ENCODE results near the gene DCST1. TPM values are rescaled to one million over a fixed set of nuclear protein-coding genes. Genes with fewer than 3 reads are reported as not detected.

The DCST1 gene
- polyA plus RNA-seq, 4 donors, result 0.14 to 0.44 (median 0.35) TPM

DNA sequence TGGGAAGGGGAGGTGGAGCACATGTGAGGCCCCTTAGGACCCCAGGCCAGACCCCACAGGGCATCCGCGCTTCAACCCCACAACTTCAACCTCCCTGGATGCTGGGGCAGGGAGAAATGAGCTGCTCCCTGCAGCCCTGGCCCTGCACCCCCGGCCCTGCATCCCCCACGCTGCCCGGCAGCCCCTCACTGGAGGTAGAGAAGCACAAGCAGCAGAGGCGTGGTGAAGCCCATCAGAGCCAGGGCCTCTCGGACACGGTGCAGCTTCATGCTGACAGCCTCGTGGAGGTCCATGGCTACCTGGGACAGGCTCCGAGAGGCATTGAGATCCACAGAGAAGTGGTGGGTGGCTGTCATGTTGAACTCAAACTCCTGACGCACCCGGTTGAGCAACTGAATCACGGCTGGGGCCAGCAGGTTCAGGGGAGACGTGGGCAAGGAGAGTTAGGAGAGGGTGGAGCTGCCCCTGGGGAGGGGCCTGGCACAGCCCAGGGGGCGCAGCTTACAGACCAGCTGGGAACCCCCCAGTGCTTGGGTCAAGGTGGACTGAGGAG lies 3.3 kb upstream of the DCST1 start:
- no peak for DNase-seq (ENCODE audit: low read depth in 4 of 4, low spot score in 2 of 4)

GRCh38 chr1:155030899-155031298 lies 2.7 kb upstream of the DCST1 start:
- DNase-seq (ENCODE audit: low read depth in 4 of 4, low spot score in 2 of 4), result no peak

DNA sequence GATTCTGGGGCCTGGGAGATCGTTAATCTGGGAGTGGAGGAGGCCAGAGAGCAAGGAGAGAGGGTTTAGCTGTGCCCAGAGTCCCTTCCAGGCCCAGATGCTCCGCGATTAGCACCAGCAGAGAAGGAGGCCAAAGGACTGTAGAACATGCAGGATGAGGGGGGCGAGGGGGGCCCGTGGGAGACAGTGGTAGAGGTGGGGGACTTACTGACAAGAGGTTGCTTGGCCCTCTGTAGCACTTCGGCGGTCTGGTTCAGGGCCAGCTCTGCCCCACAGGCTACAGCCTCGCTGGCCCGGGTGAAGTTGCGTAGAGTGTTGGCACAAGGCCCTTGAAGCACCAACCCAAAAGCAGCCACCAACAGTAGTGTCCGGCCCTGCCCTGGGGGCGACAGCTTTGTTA lies 738 bp upstream of the DCST1 start:
- DNase-seq (ENCODE audit: low read depth in 4 of 4, low spot score in 2 of 4), result no peak

GRCh38 chr1:155034318-155035208 lies 939 bp downstream of the DCST1 start:
- DNase-seq (ENCODE audit: low read depth in 4 of 4, low spot score in 2 of 4), result no peak

DNA sequence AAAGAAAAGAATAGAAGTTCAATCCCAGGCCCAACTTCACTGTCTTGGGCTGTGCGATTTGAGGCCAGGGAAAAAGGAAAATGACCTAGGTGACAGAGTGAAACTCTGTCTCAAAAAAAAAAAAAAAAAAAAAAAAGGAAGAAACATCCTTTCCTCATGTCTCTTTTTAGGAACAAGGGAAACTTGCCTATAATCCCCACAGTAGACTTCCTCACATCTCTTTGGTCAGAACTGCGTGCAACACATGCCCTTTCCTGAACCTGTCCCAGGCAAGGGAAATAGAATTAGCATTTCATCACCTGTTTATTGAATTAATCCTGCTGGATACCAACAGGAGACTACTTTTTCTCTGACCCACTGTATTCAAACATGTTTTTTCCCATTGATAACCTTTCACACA lies 2.3 kb downstream of the DCST1 start:
- no peak for DNase-seq (ENCODE audit: low read depth in 4 of 4, low spot score in 2 of 4)

GRCh38 chr1:155037043-155037442 lies 3.4 kb downstream of the DCST1 start:
- no peak for DNase-seq (ENCODE audit: low read depth in 4 of 4, low spot score in 2 of 4)

GRCh38 chr1:155037851-155038441 lies 4.3 kb downstream of the DCST1 start:
- DNase-seq (ENCODE audit: low read depth in 4 of 4, low spot score in 2 of 4), result no peak

GRCh38 chr1:155038602-155039307 lies 5.1 kb downstream of the DCST1 start:
- DNase-seq (ENCODE audit: low read depth in 4 of 4, low spot score in 2 of 4), result no peak

DNA sequence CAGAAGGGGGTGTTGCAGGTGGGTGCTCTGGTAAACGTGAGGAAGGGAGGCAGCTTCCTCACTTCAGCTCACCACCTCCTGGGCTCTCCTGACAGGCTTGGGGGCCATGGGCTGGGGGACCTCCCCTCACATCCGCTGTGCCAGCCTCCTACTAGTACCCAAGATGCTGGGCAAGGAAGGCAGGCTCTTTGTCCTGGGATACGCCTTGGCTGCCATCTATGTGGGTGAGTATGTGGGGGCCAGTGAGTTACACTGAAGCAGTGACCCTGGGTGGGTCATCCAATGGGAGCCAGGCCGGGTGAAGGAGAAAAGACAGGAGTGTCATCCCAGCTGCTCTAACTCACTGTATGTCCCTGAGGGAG lies 5.7 kb downstream of the DCST1 start:
- DNase-seq (ENCODE audit: low read depth in 4 of 4, low spot score in 2 of 4), result no peak

DNA sequence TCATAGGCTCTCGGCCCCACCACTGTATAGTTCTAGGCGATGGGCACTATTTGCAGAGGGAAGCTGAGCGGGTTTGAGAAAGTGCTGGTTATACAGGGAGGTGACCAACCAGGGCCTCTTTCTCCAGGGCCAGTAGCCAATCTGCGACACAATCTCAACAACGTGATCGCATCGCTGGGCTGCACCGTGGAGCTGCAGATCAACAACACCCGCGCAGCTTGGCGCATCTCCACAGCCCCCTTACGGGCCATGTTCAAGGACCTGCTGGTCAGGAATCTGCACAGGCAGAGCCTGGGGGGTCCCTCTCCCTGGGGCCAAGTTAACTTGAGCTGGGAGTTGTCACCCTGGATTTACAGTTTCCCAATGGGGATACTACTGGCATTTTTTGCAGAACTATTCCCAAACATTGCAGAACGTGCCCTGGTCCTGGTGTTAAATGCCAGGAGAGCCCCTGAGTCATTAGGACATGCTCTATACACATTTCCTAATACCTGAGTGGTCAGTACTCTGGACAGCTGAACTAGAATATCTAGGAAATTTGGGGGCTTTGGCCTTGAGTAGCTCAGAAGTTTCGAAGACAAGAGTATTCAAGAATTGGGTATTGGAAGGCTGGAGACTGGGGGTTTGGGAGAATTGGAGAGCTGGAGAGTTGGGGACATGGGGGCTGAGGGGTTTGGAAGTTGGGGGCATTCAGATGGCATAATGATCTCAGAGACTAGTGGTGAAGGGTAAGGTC lies 6.9 kb downstream of the DCST1 start:
- DNase-seq (ENCODE audit: low read depth in 4 of 4, low spot score in 2 of 4), result no peak

DNA sequence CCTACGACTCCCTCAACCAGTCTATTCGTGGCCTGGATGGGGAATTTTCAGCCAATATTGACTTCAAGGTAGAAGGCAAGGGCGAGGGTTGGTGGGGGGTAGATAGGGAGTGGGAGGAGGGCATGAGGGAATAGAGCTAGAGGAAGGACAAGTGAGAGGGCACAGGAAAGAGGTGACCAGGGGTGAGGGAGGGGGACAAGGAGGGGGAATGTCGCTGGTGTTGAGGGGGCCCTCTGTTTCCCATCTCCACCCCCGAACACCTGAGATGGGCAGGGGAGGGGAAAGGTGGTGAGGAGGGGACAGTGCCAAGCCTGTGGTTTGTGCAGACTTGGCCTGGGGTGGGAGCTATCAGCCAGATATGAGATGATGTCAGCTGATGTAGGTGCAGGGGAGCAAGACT lies 9.2 kb downstream of the DCST1 start:
- DNase-seq (ENCODE audit: low read depth in 4 of 4, low spot score in 2 of 4), result no peak

- DNase-seq (ENCODE audit: low read depth in 4 of 4, low spot score in 2 of 4), result no peak
Observed at GRCh38 chr1:155043301-155043702, 9.7 kb downstream of the DCST1 start.

DNA sequence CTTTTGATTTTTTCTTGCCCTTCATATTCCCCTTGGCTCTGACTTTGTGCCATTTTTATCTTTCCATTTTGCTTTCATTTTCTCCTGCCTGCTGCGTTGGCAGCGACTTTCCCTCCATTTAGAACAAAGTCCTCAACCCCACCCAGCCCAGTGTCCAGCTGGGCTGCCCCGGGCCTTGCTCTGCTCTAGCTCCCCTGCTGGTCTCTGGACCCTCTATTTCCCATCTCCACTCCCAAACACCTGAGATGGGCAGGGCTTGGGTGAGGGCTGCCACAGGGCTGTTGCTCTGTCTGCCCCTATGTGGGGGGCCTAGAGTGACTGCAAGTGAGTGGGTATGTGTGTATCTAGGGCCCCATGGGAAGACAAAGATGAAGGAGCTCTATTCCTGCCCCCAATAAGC lies 10.2 kb downstream of the DCST1 start:
- DNase-seq (ENCODE audit: low read depth in 4 of 4, low spot score in 2 of 4), result no peak

GRCh38 chr1:155044365-155044764 lies 10.7 kb downstream of the DCST1 start:
- no peak for DNase-seq (ENCODE audit: low read depth in 4 of 4, low spot score in 2 of 4)

DNA sequence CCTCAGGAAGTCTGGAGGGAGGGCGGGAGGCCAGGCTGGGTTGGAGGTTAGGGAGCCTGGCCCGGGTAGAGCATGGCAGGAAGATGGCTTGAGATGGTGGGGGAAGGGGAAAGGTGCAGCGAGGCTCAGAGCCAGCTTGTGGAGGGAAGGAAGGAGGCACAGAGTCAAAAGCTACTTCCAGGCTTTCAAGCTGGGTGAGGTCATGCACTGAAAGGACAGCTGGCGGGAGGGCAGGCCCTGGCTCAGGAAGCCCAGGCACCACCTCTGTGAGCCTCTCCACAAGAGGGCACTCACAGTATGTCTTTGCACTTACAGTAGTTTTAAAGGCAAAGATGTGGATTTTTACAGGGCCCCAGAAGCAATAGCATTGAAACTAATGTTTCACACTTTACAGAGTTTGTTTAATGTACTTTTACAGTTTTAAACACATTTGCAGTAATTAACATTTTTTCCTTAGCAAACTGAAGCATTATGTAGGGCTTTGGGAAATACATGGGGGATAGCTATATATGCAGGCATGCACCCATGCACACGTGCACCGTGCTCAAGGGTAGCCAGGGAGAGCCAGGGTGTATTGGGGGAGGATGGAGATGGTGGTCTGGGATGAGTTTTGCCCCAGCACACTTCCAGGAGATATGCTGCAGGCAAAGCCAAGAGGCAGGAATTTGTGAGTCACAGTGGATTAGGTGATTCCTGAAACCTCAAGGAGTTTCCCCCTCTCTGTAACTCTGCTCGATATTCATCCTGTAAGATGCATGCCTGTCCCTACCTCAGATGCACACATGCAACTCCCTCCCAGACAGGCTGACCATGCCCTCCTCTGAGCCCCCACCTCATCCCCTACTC lies 11.4 kb downstream of the DCST1 start:
- DNase-seq (ENCODE audit: low read depth in 4 of 4, low spot score in 2 of 4), result peak in 1 of 4 donors; percentile 27

GRCh38 chr1:155048449-155049334 lies 15.1 kb downstream of the DCST1 start:
- DNase-seq (ENCODE audit: low read depth in 4 of 4, low spot score in 2 of 4), result no peak

DNA sequence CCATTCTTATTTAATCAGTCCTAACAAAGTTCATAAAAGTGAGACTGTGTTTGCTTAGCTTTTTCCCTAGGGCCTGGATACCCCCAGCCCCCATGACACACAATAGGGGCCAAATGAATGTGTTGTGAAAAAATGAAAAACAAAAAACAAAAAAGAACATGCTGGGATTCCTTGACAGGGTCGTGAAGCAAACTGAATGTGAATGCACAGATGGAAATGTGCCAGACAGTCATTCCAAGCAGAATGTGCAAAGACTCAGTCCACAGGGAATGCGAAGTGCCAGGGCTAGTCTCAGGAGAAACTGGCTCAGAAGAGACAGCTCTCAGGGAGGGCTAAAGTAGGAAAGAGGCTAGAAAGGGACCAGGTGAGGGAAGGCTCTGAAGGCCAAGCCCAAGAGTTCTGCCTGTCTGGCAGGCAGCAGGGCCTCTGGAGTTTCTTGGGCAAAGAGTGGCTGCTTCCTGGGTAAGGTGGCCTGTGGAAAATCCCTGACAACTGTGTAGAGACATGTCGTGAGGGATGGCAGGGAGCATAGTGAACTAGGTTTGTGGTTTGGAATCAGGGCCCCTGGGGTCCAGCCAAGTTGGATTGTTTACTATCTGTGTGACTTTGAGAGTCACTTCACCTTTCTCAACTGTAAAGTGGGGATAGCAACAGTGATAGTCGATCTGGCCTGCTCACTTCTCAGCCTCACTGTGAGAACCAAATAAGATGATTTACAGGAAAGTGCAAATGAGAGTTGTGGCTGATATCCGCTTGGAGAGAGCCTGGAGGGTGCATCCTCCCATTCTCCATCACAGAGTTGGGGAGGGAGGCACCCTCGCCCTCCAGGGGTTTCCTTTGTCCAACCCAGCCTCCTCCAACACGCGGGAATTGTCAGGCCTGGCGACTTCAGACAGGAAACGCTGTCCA lies 16.3 kb downstream of the DCST1 start:
- no peak for DNase-seq (ENCODE audit: low read depth in 4 of 4, low spot score in 2 of 4)

All from left renal cortex interstitium (tissue), 4 donors.